Mesenchymal stem cell (in vitro differentiated cells and primary cell): ENCODE results near the gene TRPM3.

ENCODE experiments used
- DNase-seq: peaks from one replicate; pipeline ENCODE4 v3.0.0-alpha.2; 2013
- H2AFZ ChIP-seq: one replicate; pipeline ENCODE4 v1.6.1; 2013; ENCODE audit warnings: low read depth, mild to moderate bottlenecking, control low read depth, inconsistent platforms, low read length, moderate library complexity
- H2AK5ac ChIP-seq: 2 replicates; pipeline ENCODE4 v1.6.1; 2013; ENCODE audit warnings: low read length, moderate library complexity, mild to moderate bottlenecking, inconsistent platforms; ENCODE audit not compliant: severe bottlenecking
- H2BK120ac ChIP-seq: one replicate; pipeline ENCODE4 v1.6.1; 2013; ENCODE audit warnings: low read depth, mild to moderate bottlenecking, inconsistent platforms, low read length, moderate library complexity
- H2BK12ac ChIP-seq, 2 experiments: one replicate each; pipeline ENCODE4 v1.6.1; 2013; ENCODE audit warnings: inconsistent platforms in 2 of 2, low read length in 2 of 2, mild to moderate bottlenecking in 2 of 2, moderate library complexity in 2 of 2, control low read depth in 1 of 2
- H2BK15ac ChIP-seq: one replicate; pipeline ENCODE4 v1.6.1; 2013; ENCODE audit warnings: mild to moderate bottlenecking, low read depth, inconsistent platforms; ENCODE audit not compliant: poor library complexity, severe bottlenecking
- H2BK5ac ChIP-seq: 2 replicates; pipeline ENCODE4 v1.6.1; 2013; ENCODE audit warnings: low read depth, mild to moderate bottlenecking, low read length, control low read depth, inconsistent platforms; ENCODE audit not compliant: poor library complexity, severe bottlenecking
- H3K14ac ChIP-seq, 2 experiments: one replicate each; pipeline ENCODE4 v1.6.1; 2013; ENCODE audit warnings: inconsistent platforms in 2 of 2, low read length in 2 of 2, control low read depth in 1 of 2, mild to moderate bottlenecking in 1 of 2, moderate library complexity in 1 of 2
- H3K18ac ChIP-seq, 2 experiments: one replicate each; pipeline ENCODE4 v1.6.1; 2013; ENCODE audit warnings: inconsistent platforms in 2 of 2, low read length in 2 of 2, control low read depth in 1 of 2, low read depth in 1 of 2, mild to moderate bottlenecking in 1 of 2
- H3K23ac ChIP-seq, 2 experiments: one replicate each; pipeline ENCODE4 v1.6.1; 2013; ENCODE audit warnings: inconsistent platforms in 2 of 2, low read length in 2 of 2, mild to moderate bottlenecking in 2 of 2, moderate library complexity in 2 of 2, control low read depth in 1 of 2
- H3K27ac ChIP-seq: 2 replicates; pipeline ENCODE4 v1.5.1; 2013; ENCODE audit warnings: mild to moderate bottlenecking, moderate library complexity, low read length, control low read depth, inconsistent platforms; ENCODE audit not compliant: poor library complexity, severe bottlenecking
- H3K27me3 ChIP-seq, 2 experiments: 2 replicates each; pipeline versions ENCODE4 v1.6.1 to v1.7.0; 2013; ENCODE audit warnings: low read length in 2 of 2, mild to moderate bottlenecking in 2 of 2, moderate library complexity in 2 of 2, control low read depth in 1 of 2, inconsistent platforms in 1 of 2; ENCODE audit not compliant: control insufficient read depth in 1 of 2, insufficient read depth in 1 of 2
- H3K36me3 ChIP-seq, 2 experiments: 2 replicates each; pipeline versions ENCODE4 v1.6.1 to v1.7.0; 2013; ENCODE audit warnings: low read length in 2 of 2, control low read depth in 1 of 2, inconsistent platforms in 1 of 2, low read depth in 1 of 2, mild to moderate bottlenecking in 1 of 2; ENCODE audit not compliant: insufficient read depth in 2 of 2, control insufficient read depth in 1 of 2
- H3K4ac ChIP-seq, 2 experiments: one replicate each; pipeline ENCODE4 v1.6.1; 2013; ENCODE audit warnings: inconsistent platforms in 2 of 2, low read length in 2 of 2, mild to moderate bottlenecking in 2 of 2, moderate library complexity in 2 of 2, control low read depth in 1 of 2, low read depth in 1 of 2
- H3K4me1 ChIP-seq: 2 replicates; pipeline ENCODE4 v1.6.1; 2013; ENCODE audit warnings: low read depth, low read length, control low read depth; ENCODE audit not compliant: control insufficient read depth, insufficient read depth
- H3K4me2 ChIP-seq: 2 replicates; pipeline ENCODE4 v1.6.1; 2013; ENCODE audit warnings: low read length, mild to moderate bottlenecking, inconsistent platforms; ENCODE audit not compliant: poor library complexity, severe bottlenecking
- H3K4me3 ChIP-seq, 2 experiments: 2 replicates each; pipeline versions ENCODE4 v1.5.1 to v1.7.0; 2013; ENCODE audit warnings: low read length in 2 of 2, mild to moderate bottlenecking in 2 of 2, control low read depth in 1 of 2, low read depth in 1 of 2; ENCODE audit not compliant: insufficient read depth in 1 of 2
- H3K79me1 ChIP-seq: replicated peaks from 2 replicates; pipeline ENCODE4 v1.6.1; 2013; ENCODE audit warnings: mild to moderate bottlenecking, control low read depth, low read length, inconsistent platforms; ENCODE audit not compliant: poor library complexity, severe bottlenecking
- H3K9ac ChIP-seq: 2 replicates; pipeline ENCODE4 v1.7.0; 2013; ENCODE audit warnings: mild to moderate bottlenecking, low read length, moderate library complexity
- H3K9me3 ChIP-seq: 2 replicates; pipeline ENCODE4 v1.7.0; 2013; ENCODE audit warnings: mild to moderate bottlenecking, low read length; ENCODE audit not compliant: control insufficient read depth
- H4K8ac ChIP-seq: one replicate; pipeline ENCODE4 v1.6.1; 2013; ENCODE audit warnings: inconsistent platforms, mild to moderate bottlenecking, low read length, moderate library complexity
- H4K91ac ChIP-seq: one replicate; pipeline ENCODE4 v1.6.1; 2013; ENCODE audit warnings: mild to moderate bottlenecking, low read length, inconsistent platforms
- WGBS: methylation state at CpG from one replicate; pipeline ENCODE4 v1.1.7; 2013; ENCODE audit warnings: mixed read lengths; 5-methylcytosine and 5-hydroxymethylcytosine counted together

Gene TRPM3

DNA sequence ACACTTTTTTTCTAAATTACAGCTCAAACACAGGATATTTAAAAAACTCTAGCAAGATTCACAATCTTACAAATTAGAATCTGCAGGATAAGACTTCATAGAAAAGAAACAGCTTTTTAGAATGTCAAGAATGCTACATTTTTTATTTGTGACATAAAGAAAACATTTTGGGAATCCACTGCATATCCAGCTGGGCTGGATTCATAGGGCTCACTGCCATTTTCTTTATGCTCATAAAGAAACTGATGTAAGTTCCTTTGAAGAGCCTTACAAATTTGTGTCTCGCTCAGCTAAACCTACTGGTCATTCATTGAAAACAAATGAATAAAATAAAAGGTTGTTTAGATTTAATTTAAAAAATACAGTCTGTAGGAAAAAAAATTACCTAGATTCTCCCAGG, 332.3 kb downstream of the TRPM3 start:
- no CpG with 5 or more reads among the region's 1 CpG for WGBS
- Histone ChIP-seq H3K9ac (no peak overlapping the region), H3K79me1 (no peaks in the 10 kb centered on the region), H3K9me3 (no peaks in the 10 kb centered on the region), H2BK15ac (no peak overlapping the region), H4K91ac (no peak overlapping the region), H3K27ac (no peak overlapping the region), H3K4me1 (no peaks in the 10 kb centered on the region), H4K8ac (no peak overlapping the region), H3K23ac (no peak overlapping the region), H3K27me3 (no peaks in the 10 kb centered on the region), H2AFZ (no peak overlapping the region), H3K18ac (no peak overlapping the region), H3K4me2 (no peak overlapping the region), H3K14ac (no peak overlapping the region), H2AK5ac (no peak overlapping the region), H2BK5ac (no peak overlapping the region), H3K4me3 (no peak overlapping the region), H3K36me3 (no peaks in the 10 kb centered on the region), H2BK120ac (no peak overlapping the region), H3K4ac (no peak overlapping the region), H2BK12ac (no peak overlapping the region)
- DNase-seq, result no peak

DNA sequence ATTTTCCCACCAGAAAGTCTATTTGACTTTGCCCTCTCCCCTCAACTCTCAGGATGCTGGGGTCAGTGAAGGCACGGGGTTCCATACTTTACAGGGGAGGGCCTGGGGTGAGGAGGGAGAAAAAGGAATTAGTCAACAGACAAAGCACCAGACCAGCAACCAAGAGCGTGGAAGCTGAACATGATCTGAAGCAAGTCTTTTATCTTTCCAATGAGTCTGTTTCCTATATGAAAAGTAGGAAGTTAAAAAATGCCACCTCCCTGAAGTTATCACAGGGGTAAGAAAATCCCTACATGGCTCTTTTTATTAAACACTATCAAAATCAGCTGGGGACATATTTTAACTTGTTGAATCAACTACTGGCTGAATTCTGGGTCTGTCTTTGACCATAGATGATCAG, 337.0 kb downstream of the TRPM3 start:
- no peak overlapping the region for H3K27ac ChIP-seq
- H2BK15ac ChIP-seq, result no peak overlapping the region
- H2BK5ac ChIP-seq, result no peak overlapping the region
- no peaks in the 10 kb centered on the region for H3K79me1 ChIP-seq
- no peaks in the 10 kb centered on the region for H3K9me3 ChIP-seq
- no peaks in the 10 kb centered on the region for H3K27me3 ChIP-seq
- H3K4me2 ChIP-seq, result no peak overlapping the region
- H2AK5ac ChIP-seq, result no peak overlapping the region
- H3K18ac ChIP-seq, result no peak overlapping the region
- DNase-seq, result no peak
- 40% methylated on average over 1 of the region's 2 CpGs for WGBS
- H2BK120ac ChIP-seq, result no peak overlapping the region
- no peak overlapping the region for H4K91ac ChIP-seq
- no peak overlapping the region for H3K9ac ChIP-seq
- no peaks in the 10 kb centered on the region for H3K36me3 ChIP-seq
- no peak overlapping the region for H2BK12ac ChIP-seq
- no peak overlapping the region for H3K14ac ChIP-seq
- H2AFZ ChIP-seq, result no peak overlapping the region
- H3K4me3 ChIP-seq, result no peak overlapping the region
- H3K4me1 ChIP-seq, result no peaks in the 10 kb centered on the region
- H4K8ac ChIP-seq, result no peak overlapping the region
- no peak overlapping the region for H3K4ac ChIP-seq
- no peak overlapping the region for H3K23ac ChIP-seq

DNA sequence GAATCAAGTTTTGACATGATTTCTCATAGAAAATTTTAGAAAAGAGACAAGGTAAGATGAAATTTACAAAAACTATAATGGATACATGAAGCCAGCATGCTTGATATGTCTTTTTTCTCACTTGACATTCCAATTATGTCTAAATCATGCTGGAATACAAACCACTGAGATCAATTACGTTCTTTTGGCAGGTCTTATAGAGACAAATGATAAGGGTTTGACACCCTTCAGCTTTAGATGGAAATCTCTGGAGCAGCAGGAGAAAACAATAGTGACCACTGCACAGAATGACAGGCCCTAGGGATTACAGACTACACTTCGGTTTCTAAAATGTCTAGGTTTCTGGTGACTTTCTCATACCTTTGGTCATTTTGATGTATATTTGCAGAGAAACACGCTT, 342.9 kb downstream of the TRPM3 start:
- H3K27me3 ChIP-seq, result no peaks in the 10 kb centered on the region
- no peak overlapping the region for H4K91ac ChIP-seq
- H3K27ac ChIP-seq, result no peak overlapping the region
- H3K79me1 ChIP-seq, result no peaks in the 10 kb centered on the region
- H4K8ac ChIP-seq, result no peak overlapping the region
- no peak overlapping the region for H3K4me2 ChIP-seq
- no peak overlapping the region for H2BK120ac ChIP-seq
- no peaks in the 10 kb centered on the region for H3K36me3 ChIP-seq
- no peak overlapping the region for H3K4ac ChIP-seq
- no peak overlapping the region for H3K4me3 ChIP-seq
- 65% methylated on average over 2 of the region's 3 CpGs for WGBS
- no peak overlapping the region for H2BK5ac ChIP-seq
- no peak overlapping the region for H3K14ac ChIP-seq
- H3K4me1 ChIP-seq, result no peaks in the 10 kb centered on the region
- H3K9ac ChIP-seq, result no peak overlapping the region
- H2AFZ ChIP-seq, result no peak overlapping the region
- H2BK15ac ChIP-seq, result no peak overlapping the region
- H3K18ac ChIP-seq, result no peak overlapping the region
- no peak overlapping the region for H3K23ac ChIP-seq
- H3K9me3 ChIP-seq, result no peaks in the 10 kb centered on the region
- no peak overlapping the region for H2AK5ac ChIP-seq
- no peak for DNase-seq
- H2BK12ac ChIP-seq, result no peak overlapping the region

DNA sequence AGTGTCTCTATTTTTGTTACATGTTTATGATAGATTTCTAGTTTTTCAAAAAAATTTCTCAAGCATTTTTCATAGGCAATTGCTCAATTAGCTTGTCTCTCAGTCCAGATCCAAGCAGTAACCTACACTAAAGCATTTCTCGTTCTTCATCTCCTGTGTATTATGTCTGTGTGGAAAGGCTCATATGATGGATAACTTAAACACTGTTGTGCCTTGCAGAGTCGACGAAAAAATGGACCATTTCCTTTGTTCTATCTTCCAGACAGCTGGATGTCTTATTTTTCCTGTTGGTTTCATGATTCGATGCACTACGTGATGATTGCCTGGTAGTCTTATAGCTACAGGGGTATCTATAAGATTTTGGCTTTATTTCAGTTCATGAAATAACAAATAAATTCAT, 347.8 kb downstream of the TRPM3 start:
- H2AK5ac ChIP-seq, result no peak overlapping the region
- H3K14ac ChIP-seq, result no peak overlapping the region
- H2BK12ac ChIP-seq, result no peak overlapping the region
- no peak overlapping the region for H3K9ac ChIP-seq
- H2BK5ac ChIP-seq, result no peak overlapping the region
- no peak overlapping the region for H2AFZ ChIP-seq
- H3K79me1 ChIP-seq, result no peaks in the 10 kb centered on the region
- no peaks in the 10 kb centered on the region for H3K9me3 ChIP-seq
- no peaks in the 10 kb centered on the region for H3K27me3 ChIP-seq
- H3K23ac ChIP-seq, result no peak overlapping the region
- 94% methylated on average over 3 of the region's 5 CpGs for WGBS
- H3K4me1 ChIP-seq, result no peaks in the 10 kb centered on the region
- no peak overlapping the region for H2BK15ac ChIP-seq
- no peak overlapping the region for H3K27ac ChIP-seq
- no peak overlapping the region for H4K8ac ChIP-seq
- H3K4me2 ChIP-seq, result no peak overlapping the region
- no peak overlapping the region for H3K4me3 ChIP-seq
- H2BK120ac ChIP-seq, result no peak overlapping the region
- no peak for DNase-seq
- no peak overlapping the region for H4K91ac ChIP-seq
- H3K36me3 ChIP-seq, result no peaks in the 10 kb centered on the region
- H3K4ac ChIP-seq, result no peak overlapping the region
- H3K18ac ChIP-seq, result no peak overlapping the region
